T-helper 2 cell treated with Interferon-gamma antibody and Interleukin-4, amounts not matched to agents 5 μg/mL and 100 μg/mL, for 36 hours (primary cell): ENCODE measurements around the gene LRIT3.

ENCODE experiments used
- DNase-seq: peaks from one replicate; pipeline ENCODE4 v3.0.0; 2021; ENCODE audit warnings: low spot score
- H3K27ac Mint-ChIP-seq: one replicate; pipeline ENCODE4 v1.8.0; 2021; ENCODE audit warnings: mild to moderate bottlenecking, mixed read lengths
- H3K27me3 Mint-ChIP-seq: one replicate; pipeline ENCODE4 v1.8.0; 2021; ENCODE audit warnings: low read depth, mixed read lengths
- H3K36me3 Mint-ChIP-seq: one replicate; pipeline ENCODE4 v1.8.0; 2021; ENCODE audit warnings: low read depth, mixed read lengths
- H3K4me1 Mint-ChIP-seq: one replicate; pipeline ENCODE4 v1.8.0; 2021; ENCODE audit warnings: low read depth, mixed read lengths
- H3K4me3 Mint-ChIP-seq: one replicate; pipeline ENCODE4 v1.8.0; 2022; ENCODE audit warnings: mild to moderate bottlenecking, moderate library complexity, mixed read lengths
- H3K9me3 Mint-ChIP-seq: one replicate; pipeline ENCODE4 v1.8.0; 2021; ENCODE audit warnings: mixed read lengths

The LRIT3 gene

DNA sequence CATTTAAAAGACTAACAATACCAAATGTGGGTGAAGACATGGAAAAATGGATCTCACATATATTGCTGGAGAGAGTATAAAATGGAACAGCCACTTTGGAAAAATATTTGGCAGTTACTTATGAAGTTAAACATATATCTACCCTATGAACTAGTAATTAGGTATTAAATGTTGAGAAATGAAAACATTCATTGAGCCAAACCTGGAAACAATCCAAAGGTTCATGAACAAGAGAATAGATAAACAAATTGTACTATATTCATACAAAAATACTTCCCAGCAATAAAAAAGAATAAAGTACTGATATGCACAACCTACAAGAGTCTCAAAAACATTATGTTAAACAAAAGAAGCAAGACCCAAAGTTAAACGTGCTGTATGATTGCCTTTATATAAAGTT lies 60.8 kb downstream of the LRIT3 start:
- Mint-ChIP-seq H3K9me3 (no peaks in the 10 kb centered on the region), H3K4me1 (no peaks in the 10 kb centered on the region), H3K36me3 (no peaks in the 10 kb centered on the region), H3K27ac (no peak overlapping the region), H3K27me3 (peaks cover 32% of the 10 kb centered on the region), H3K4me3 (no peak overlapping the region)
- DNase-seq: no peak

DNA sequence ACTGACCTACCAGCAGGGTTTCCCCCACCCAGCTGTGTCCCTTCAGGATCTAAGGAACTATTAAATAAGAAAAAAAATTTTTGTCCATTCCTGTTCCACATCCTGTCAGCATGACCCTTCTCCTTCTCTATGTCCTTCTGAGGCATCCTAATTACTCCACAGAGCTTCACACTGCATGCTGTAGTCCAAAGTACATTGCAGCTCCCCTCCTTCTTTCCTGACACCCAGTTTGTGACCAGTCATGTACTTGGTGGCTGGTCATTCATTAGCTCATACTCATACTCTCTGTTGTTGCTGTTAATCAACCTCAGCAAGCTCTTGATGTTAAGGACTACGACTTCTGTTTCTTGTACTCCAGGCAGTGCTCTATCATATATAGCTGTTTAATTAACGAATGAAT lies 62.3 kb downstream of the LRIT3 start:
- DNase-seq: no peak
- no peaks in the 10 kb centered on the region for H3K36me3 Mint-ChIP-seq
- peaks cover 32% of the 10 kb centered on the region for H3K27me3 Mint-ChIP-seq
- H3K4me1 Mint-ChIP-seq: no peaks in the 10 kb centered on the region
- H3K9me3 Mint-ChIP-seq: no peaks in the 10 kb centered on the region
- H3K27ac Mint-ChIP-seq: no peak overlapping the region
- H3K4me3 Mint-ChIP-seq: no peak overlapping the region

DNA sequence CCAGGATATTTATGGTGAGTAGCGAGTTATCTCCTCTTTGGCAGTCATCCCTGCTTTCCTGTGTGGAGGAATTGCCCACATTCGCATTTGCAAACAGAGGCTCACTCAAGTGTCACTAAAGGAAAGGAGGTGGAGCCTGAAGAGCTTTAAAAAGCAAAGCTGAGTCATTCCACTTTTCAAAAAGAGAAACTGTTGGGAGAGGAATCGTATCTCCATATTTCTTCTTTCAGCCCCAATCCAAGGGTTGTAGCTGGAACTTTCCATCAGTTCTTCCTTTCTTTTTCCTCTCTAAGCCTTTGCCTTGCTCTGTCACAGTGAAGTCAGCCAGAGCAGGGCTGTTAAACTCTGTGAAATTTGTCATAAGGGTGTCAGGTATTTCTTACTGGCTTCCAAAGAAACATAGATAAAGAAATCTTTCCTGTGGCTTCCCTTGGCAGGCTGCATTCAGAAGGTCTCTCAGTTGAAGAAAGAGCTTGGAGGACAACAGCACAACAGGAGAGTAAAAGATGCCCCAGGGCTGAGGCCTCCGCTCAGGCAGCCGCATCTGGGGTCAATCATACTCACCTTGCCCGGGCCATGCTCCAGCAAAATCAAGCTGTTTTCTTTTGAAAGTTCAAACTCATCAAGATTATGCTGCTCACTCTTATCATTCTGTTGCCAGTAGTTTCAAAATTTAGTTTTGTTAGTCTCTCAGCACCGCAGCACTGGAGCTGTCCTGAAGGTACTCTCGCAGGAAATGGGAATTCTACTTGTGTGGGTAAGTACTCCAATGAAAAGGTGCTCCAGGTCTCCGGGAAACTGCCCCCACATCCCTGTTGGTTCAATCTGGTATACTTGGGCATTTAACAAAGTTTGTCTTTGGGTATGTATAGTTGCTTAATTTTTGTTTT lies 65.0 kb downstream of the LRIT3 start, which contains the start of gene EGF:
EGF (plus strand) TSS at position 178 of the 890 bp plus-strand sequence; CDS start at position 631, 453 bp downstream.
- no peaks in the 10 kb centered on the region for H3K36me3 Mint-ChIP-seq
- no peaks in the 10 kb centered on the region for H3K9me3 Mint-ChIP-seq
- H3K27me3 Mint-ChIP-seq: peaks cover 16% of the 10 kb centered on the region
- no peaks in the 10 kb centered on the region for H3K4me1 Mint-ChIP-seq
- no peak within 1 kb of the TSS for H3K27ac Mint-ChIP-seq
- no peak for DNase-seq
- H3K4me3 Mint-ChIP-seq: no peak within 1 kb of the TSS

DNA sequence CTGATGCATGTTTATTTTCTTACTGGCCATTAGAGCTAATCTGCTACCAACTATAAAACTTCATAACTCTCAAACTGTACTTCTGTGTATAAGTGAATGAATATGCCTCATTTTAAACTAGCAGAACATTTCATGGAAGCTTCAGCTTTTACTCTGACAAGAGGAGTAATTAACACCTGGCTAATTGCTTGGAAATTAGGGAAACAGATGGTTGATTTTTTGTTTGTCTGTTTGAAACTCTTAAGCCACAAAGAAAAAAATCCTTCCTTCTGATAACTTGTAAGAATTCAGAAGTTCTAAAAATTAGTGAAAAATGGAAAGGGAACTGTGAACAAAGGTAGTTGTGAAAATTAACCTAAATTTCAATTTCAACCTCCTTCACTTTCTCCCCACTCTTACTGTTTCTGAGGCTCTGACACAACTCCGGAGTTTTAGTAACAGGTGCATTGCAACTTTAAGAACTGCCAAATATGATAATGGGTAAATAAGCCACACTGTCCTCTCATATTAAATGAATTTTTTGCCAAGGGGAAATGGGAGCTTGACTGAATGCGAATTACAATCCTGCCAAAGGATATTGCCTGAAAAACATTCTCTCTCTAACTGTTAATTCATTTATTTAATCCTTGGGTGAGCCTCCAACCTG lies 65.8 kb downstream of the LRIT3 start:
- Mint-ChIP-seq H3K4me3 (no peak overlapping the region), H3K9me3 (no peaks in the 10 kb centered on the region), H3K27ac (no peak overlapping the region), H3K4me1 (no peaks in the 10 kb centered on the region), H3K27me3 (peaks cover 16% of the 10 kb centered on the region), H3K36me3 (no peaks in the 10 kb centered on the region)
- no peak for DNase-seq

DNA sequence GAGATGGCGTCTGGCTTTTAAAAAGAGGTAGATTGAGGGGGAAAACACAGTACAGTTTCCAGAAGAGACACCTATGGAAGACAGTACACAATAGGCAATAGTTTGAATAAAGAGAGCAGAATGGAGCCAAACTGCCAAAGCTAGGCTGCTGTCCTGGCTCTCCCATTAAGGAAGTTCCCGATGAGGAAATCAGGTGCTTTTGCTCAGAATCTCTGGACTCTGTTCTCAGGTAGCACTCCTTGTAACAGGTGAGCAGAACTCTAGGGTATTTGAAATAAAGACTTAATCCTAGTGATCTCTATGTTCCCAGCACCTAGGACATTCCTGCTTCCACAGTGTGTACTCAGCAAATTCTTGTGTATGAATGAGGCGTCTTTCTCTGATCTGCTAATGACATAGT lies 66.4 kb downstream of the LRIT3 start:
- Mint-ChIP-seq H3K4me3 (no peak overlapping the region), H3K36me3 (no peaks in the 10 kb centered on the region), H3K9me3 (no peaks in the 10 kb centered on the region), H3K27ac (no peak overlapping the region), H3K27me3 (peaks cover 18% of the 10 kb centered on the region), H3K4me1 (no peaks in the 10 kb centered on the region)
- no peak for DNase-seq

DNA sequence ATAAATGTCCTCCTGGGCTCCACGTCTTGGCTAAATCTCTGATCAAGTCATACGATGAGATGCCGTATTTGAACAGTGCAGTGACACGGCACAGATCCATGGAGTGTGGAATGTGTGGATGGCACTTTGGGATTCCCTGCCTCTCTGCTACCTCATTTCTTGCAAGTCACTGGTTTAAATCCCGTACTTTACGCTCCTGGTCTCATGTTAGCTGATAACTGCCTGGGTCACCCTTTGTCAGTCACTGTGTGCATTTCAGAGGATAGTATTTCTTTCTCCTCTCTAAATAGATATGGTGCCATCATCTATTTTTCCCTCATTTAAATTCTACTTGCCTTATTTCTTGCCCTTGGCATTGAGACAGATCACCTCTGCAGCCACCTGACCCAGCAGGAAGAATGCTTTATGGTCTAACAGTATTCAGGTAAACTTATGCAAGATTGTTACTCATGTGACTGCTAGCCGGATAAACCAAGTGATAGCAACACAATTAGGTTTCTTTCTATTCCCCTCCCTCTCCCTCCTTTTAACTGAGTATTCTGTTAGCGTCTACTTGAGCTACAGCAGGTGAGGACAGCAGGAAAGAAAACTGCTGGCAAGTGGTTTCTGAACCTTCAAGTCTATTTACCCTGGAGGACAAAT lies 67.6 kb downstream of the LRIT3 start:
- no peak overlapping the region for H3K4me3 Mint-ChIP-seq
- DNase-seq: no peak
- no peak overlapping the region for H3K27ac Mint-ChIP-seq
- no peaks in the 10 kb centered on the region for H3K36me3 Mint-ChIP-seq
- no peaks in the 10 kb centered on the region for H3K9me3 Mint-ChIP-seq
- no peaks in the 10 kb centered on the region for H3K4me1 Mint-ChIP-seq
- H3K27me3 Mint-ChIP-seq: peaks cover 16% of the 10 kb centered on the region

DNA sequence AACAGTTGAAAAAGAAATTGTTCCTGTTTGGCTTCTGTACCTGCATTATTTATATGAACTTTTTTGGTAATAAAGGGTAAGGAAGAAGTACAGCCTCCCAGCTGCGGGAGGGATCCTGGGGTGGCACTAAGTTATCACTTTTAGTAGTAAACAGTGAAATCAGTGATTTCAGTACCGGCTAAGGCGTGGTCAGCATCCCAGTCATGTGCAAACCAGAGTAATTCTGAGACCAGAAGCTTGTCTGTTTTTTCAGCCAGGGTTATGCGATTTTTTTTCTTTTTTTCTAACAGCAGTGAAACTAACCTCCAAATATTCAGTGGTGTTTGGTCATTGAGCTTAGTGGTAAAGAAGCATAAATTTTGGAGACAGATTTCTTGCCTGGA lies 68.1 kb downstream of the LRIT3 start:
- Mint-ChIP-seq H3K4me3 (no peak overlapping the region), H3K27me3 (peaks cover 16% of the 10 kb centered on the region), H3K4me1 (no peaks in the 10 kb centered on the region), H3K36me3 (no peaks in the 10 kb centered on the region), H3K9me3 (no peaks in the 10 kb centered on the region), H3K27ac (no peak overlapping the region)
- DNase-seq: no peak

DNA sequence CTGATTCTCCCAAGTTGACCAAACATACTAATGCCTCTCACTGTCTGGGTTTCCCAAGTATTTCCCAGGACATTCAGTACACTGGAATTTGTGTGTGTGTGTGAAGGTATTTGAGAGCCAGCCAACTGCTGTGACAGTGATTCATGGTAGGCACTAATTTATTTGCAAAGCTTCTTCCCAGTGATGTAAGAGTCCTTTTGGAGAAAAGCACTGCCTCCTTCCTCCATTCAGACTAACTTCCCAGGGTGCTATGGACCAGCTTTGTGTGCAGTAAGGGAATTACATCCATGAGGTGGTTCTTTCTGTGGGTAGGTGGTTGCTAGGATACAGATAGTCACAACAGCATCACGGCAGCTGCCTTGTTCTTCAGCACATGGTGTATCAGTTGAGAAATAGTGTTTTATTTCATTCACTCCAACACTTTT lies 73.5 kb downstream of the LRIT3 start:
- peaks cover 7% of the 10 kb centered on the region for H3K27me3 Mint-ChIP-seq
- no peak overlapping the region for H3K27ac Mint-ChIP-seq
- no peak overlapping the region for H3K4me3 Mint-ChIP-seq
- H3K9me3 Mint-ChIP-seq: no peaks in the 10 kb centered on the region
- H3K4me1 Mint-ChIP-seq: no peaks in the 10 kb centered on the region
- H3K36me3 Mint-ChIP-seq: no peaks in the 10 kb centered on the region
- no peak for DNase-seq
